GM21423 (cell line): Measurements from ENCODE around the gene SUMO2.
"Not testable (repeated sequence)": the region's sequence is repeated elsewhere in the genome, so short reads cannot be mapped to it uniquely, and the experiment has no call there.

Experiments
- ATAC-seq: cut with Tn5 transposase; IDR thresholded peaks from one replicate; pipeline ENCODE4 v1.9.1; 2021; ENCODE audit warnings: mild to moderate bottlenecking, moderate library complexity; ENCODE audit not compliant: unreplicated experiment

Gene SUMO2

GRCh38 chr17:75182319-75182568 is 515 bp downstream of the SUMO2 start:
- ATAC-seq = peak; percentile 24

- ATAC-seq = no peak
Observed at GRCh38 chr17:75181608-75182318, 996 bp downstream of the SUMO2 start.

DNA sequence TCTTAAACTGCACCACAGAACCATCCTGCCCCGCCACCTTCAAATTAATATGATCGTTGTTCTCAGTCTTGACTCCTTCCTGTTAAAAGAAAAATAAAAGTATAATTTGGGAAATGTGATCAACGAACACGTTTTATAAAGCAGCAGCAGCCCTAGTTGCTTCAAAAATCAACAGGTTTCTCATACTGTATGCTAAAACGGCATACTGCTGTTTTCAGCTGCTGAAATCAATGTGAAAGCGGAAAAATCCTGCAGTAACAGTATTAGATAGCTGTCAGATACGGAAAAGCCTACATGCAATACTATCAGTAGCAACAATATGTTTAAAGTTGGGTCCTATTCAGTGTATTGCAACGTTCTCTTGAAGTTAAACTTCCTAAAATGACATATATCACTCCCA is 1.6 kb downstream of the SUMO2 start:
- no peak for ATAC-seq

- no peak for ATAC-seq
Observed at GRCh38 chr17:75178453-75178852, 4.3 kb downstream of the SUMO2 start.

GRCh38 chr17:75176625-75177024 is 6.1 kb downstream of the SUMO2 start:
- no peak for ATAC-seq

- no peak for ATAC-seq
Observed at GRCh38 chr17:75174996-75175395, 7.8 kb downstream of the SUMO2 start.

DNA sequence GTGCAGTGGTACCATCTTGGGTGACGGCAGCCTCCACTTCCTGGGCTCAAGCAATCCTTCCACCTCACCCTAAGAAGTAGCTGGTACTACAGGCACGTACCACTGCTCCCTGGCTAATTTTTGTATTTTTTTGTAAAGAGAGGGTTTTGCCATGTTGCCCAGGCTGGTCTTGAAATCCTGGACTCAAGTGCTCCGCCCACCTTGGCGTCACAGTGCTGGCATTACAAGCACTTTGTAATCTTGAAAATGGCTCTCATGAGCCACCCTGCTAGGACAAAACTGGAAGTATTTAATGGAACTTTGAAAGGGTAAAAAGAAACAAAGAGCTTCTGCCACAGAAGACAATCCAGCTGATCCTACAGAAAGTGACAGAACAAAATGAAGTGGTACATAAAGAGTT is 9.2 kb downstream of the SUMO2 start:
- ATAC-seq = no peak

DNA sequence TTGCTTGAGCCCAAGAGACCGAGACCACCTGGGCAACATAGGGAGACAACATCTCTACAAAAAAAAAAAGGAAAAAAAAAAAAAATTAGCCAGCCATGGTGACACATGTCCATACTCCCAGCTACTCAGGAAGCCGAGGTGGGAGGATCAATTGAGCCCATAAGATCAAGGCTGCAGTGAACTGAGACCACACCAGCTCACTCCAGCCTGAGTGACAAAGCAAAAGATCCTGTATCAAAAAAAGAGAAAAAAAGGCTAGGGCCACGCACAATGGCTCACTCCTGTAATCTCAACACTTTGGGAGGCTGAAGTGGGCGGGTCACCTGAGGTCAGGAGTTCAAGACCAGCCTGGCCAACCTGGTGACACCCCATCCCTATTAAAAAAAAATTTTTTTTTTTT is 13.8 kb downstream of the SUMO2 start:
- no peak for ATAC-seq

GRCh38 chr17:75164606-75165005 is 18.2 kb downstream of the SUMO2 start:
- ATAC-seq = not testable (repeated sequence)

DNA sequence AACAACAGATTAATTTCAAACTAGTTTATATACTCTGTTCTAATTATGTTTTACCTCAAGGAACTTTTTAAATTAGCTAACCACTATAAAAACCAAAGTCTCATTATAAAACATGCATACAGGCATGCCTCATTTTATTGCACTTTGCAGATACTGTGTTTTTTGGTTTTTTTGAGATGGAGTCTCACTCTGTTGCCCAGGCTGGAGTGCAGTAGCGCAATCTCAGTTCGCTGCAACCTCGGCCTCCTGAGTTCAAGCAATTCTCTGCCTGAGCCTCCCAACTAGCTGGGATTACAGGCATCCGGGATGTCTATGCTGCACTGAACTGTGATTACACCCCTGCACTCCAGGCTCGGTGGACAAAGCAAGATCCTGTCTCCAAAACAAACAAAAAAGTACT is 19.7 kb downstream of the SUMO2 start:
- ATAC-seq = no peak

- no peak for ATAC-seq
Observed at GRCh38 chr17:75160211-75160610, 22.5 kb downstream of the SUMO2 start.

- ATAC-seq = no peak
Observed at GRCh38 chr17:75159196-75160031, 23.3 kb downstream of the SUMO2 start.

GRCh38 chr17:75158480-75158879 is 24.3 kb downstream of the SUMO2 start:
- ATAC-seq = not testable (repeated sequence)

GRCh38 chr17:75155191-75155601 is 27.6 kb downstream of the SUMO2 start:
- ATAC-seq = no peak

DNA sequence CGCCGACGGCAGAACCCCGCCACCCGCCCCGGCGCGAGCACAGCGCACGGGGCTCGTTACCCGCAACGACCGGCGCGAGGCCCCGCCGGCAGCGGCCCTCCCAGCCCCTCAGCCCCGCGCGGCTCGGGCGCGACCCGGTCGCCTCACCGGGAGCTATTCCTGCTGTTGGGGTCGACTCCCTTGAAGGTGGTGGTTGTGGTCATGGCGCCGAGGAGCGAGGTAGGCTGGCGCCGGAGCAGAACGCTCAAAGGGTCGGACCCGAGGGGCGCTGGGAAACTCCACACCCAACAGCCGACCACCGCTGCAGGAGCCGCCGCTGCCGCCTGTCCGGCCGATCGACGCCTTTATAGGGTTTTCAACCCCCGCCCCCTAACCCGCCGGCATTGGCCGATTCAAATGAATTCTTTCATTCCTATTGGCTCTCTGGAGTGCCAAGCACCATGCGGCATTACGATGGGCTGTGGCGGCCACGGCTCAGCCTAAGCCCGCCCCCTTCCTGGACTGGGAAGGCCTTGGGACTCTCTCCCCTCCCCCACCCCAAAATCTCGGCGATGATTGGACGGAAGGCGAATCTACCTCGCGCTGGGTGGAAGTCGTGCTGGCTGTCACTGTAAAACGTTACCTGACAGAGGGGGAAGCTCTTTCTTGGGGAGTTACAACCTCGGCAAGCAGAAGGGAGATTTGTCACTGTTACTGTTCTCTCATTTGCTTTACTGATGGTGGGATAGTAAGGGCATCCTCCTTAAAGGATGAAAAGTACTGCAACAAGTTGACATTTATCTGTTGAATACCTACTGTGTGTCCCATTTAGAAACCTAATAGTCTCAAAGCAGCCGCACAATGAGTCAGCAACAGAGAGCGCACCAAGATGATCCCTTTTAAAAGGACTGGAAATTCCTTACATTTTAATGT is 28.3 kb downstream of the SUMO2 start, which contains the start of gene JPT1:
TSS of gene JPT1 (minus strand) at position 318 of the 912 bp plus-strand sequence. CDS start at position 203, 115 bp downstream.
- peak; percentile 93 for ATAC-seq

GRCh38 chr17:75153780-75154194 is 29.0 kb downstream of the SUMO2 start:
- ATAC-seq = peak; percentile 1

DNA sequence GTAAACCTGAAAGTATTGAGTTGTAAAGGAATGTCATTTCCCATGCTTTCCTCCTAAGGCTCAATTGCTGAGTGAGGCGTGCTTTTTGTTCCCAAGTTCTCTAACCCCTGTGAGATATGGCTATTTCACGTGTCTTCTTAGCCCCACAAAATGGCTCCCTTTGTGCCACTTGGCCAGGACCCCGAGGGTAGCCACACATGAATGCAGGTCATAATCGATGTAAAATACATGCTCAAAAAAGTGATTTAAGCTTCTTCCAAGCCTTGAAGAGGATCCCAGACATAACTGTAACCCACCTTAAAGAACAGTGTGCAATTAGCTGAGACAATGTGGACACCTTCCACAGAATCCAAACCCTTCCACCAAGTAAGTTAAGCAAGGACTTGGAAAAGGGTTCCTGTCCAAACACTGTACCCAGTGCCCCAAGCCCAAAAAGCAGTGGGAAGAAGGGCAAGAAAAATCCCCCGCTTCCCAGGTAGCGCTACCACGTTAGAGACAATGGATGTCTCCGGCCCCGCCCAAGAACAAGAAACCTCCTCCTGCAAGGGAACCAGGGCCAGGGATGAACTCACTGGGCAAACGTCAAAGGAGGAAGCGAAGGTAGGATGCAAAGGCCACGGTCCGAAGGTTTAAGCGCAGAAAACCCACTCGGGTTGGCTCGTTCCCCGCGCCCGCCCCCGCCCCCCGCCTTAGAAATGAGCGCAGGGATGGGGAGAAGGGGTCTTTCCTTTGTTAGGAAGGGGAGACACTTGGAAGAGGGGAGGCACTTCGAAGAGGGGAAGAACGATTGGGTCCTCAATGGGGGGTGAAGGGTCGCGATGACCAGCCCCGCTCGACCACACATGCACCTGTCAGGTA is 29.6 kb downstream of the SUMO2 start:
- ATAC-seq = no peak

GRCh38 chr17:75152523-75152921 is 30.2 kb downstream of the SUMO2 start:
- ATAC-seq = no peak

DNA sequence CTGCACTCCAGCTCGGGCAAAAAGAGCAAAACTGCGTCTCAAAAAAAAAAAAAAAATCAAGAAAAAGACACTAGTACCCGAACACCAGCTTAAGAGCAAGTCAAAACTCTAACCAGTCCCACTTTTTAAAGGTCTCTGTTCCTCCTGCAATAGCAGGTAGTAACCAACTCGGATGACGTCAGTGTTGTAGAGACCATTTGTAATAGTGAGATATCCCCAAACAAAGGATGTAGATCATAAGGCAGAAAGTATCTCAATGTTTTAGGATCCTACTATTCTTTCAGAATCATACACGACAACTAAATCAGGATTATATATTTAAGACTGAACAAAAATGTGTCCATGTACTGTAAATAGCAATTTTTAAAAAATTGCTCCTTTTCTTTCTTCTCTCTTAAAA is 30.8 kb downstream of the SUMO2 start:
- ATAC-seq = no peak

DNA sequence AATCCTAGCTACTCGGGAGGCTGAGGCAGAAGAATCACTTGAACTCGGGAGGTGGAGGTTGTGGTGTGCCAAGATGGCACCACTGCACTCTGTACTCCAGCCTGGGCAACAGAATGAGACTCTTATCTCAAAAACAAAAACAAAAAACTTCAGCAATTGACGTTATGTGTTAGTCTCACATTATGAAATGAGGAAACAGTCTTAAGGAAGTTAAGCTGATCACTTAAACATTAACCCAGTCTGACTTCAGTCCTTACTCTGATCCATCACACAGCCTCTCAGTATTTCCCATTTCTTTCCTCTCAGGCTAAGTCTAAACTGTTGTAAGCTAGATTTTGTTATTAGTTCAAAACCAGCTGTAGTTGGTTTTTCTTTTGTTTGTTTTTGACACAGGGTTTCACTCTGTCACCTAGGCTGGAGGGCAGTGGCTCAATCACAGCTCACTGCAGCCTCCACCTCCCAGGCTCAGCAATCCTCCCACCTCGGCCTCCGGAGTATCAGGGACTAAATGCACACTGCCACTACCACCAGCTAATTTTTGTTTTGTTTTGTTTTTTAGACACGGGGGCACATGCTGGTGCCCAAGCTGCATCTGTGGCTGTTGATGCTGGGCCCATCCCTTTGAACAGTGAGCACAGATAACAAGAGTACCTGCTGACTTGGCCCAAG is 34.7 kb downstream of the SUMO2 start:
- ATAC-seq = no peak
